Lung (tissue), 12 donors: ENCODE data around the gene CRACR2B. TPM values are rescaled to one million over a fixed set of nuclear protein-coding genes. Genes with fewer than 3 reads are reported as not detected.

ENCODE experiments used
- ATAC-seq: fragments of 200-7000 bp; cut with Tn5 transposase; one replicate; pipeline ENCODE4 v1.9.1; 2020; ENCODE audit warnings: moderate number of reproducible peaks; ENCODE audit not compliant: insufficient read depth, low FRiP score
- DNase-seq, 3 donors: peaks; one replicate each; pipeline ENCODE4 v3.0.0-alpha.2; 2013 to 2017
- H3K27ac ChIP-seq, 2 donors: one replicate each; pipeline ENCODE4 v1.5.1; 2013; ENCODE audit warnings: mild to moderate bottlenecking in 2 of 2, moderate library complexity in 2 of 2, control low read depth in 1 of 2, inconsistent platforms in 1 of 2, low read depth in 1 of 2, low read length in 1 of 2
- H3K27me3 ChIP-seq, 3 donors: one replicate each; pipeline ENCODE4 v1.5.1; 2013; ENCODE audit warnings: low read length in 2 of 3; ENCODE audit not compliant: control insufficient read depth in 3 of 3, insufficient read depth in 3 of 3
- H3K36me3 ChIP-seq, 4 donors: one replicate each; pipeline ENCODE4 v1.5.1; 2013; ENCODE audit warnings: low read length in 4 of 4, mild to moderate bottlenecking in 1 of 4, moderate library complexity in 1 of 4; ENCODE audit not compliant: control insufficient read depth in 4 of 4, insufficient read depth in 4 of 4
- H3K4me1 ChIP-seq, 5 donors: one replicate each; pipeline ENCODE4 v1.5.1; 2013; ENCODE audit warnings: low read length in 5 of 5, mild to moderate bottlenecking in 2 of 5, moderate library complexity in 1 of 5; ENCODE audit not compliant: control insufficient read depth in 5 of 5, insufficient read depth in 5 of 5
- H3K4me3 ChIP-seq: one replicate; pipeline ENCODE4 v1.5.1; 2013; ENCODE audit warnings: mild to moderate bottlenecking, control low read depth, moderate library complexity
- H3K9ac ChIP-seq, 2 donors: one replicate each; pipeline ENCODE4 v1.5.1; 2013; ENCODE audit warnings: low read length in 2 of 2, control low read depth in 1 of 2; ENCODE audit not compliant: insufficient read depth in 1 of 2
- H3K9me3 ChIP-seq, 4 donors: one replicate each; pipeline ENCODE4 v1.5.1; 2013; ENCODE audit warnings: low read length in 3 of 4, mild to moderate bottlenecking in 1 of 4, moderate library complexity in 1 of 4; ENCODE audit not compliant: control insufficient read depth in 4 of 4, insufficient read depth in 3 of 4
- WGBS, 2 donors: extraction: QIAGEN DNeasy Blood & Tissue Kit; methylation state at CpG; one replicate each; pipeline ENCODE4 v1.1.7; 2013; 5-methylcytosine and 5-hydroxymethylcytosine counted together
- polyA plus RNA-seq, 2 donors: library from polyadenylated mRNA; stranded (reverse); fragments of 200-250 nt; gene quantifications; one replicate each; pipeline ENCODE4 v1.2.1, GENCODE V29; 2013
- total RNA-seq, 2 donors: library from RNA; depleted of rRNA in 1 of 2; stranded (reverse); fragments of >200 nt in 1 of 2; gene quantifications; one replicate each; pipeline ENCODE4 v1.2.1, GENCODE V29; 2014 to 2021
- TF ChIP-seq, protein P1 (sequence below): IDR thresholded peaks from 2 replicates; pipeline ENCODE4 v1.5.1; 2012; ENCODE audit warnings: mild to moderate bottlenecking; ENCODE audit errors: control extremely low read depth, extremely low read depth
- donor health status: control.
- donor health status: control.
- donor health status: Bipolar disorder and iron deficiency.
- donor health status: healthy.
- donor health status: DM: yes; HTN: yes; CAD: no.

Gene CRACR2B
- total and polyA plus RNA-seq, 4 donors = 17.9 to 45.1 (median 31.7) TPM

GRCh38 chr11:829176-829846, 1.6 kb downstream of the CRACR2B start:
- WGBS, 2 donors = 5 to 9% methylated on average over 40 of the region's 40 CpGs
- peaks cover 0 to 73% (median 35%) of the 10 kb centered on the region in 5 donors for H3K4me1 ChIP-seq

GRCh38 chr11:829847-830294, 2.2 kb downstream of the CRACR2B start:
- TF ChIP-seq, protein P1, sequence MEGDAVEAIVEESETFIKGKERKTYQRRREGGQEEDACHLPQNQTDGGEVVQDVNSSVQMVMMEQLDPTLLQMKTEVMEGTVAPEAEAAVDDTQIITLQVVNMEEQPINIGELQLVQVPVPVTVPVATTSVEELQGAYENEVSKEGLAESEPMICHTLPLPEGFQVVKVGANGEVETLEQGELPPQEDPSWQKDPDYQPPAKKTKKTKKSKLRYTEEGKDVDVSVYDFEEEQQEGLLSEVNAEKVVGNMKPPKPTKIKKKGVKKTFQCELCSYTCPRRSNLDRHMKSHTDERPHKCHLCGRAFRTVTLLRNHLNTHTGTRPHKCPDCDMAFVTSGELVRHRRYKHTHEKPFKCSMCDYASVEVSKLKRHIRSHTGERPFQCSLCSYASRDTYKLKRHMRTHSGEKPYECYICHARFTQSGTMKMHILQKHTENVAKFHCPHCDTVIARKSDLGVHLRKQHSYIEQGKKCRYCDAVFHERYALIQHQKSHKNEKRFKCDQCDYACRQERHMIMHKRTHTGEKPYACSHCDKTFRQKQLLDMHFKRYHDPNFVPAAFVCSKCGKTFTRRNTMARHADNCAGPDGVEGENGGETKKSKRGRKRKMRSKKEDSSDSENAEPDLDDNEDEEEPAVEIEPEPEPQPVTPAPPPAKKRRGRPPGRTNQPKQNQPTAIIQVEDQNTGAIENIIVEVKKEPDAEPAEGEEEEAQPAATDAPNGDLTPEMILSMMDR = no peak

More at GRCh38 chr11:829176-829846, 1.6 kb downstream of the CRACR2B start:
- DNase-seq = peak in 2 of 3 donors; percentile 44 to 50
- H3K4me3 ChIP-seq = no peak overlapping the region
- H3K27me3 ChIP-seq = peaks cover 0 to 24% (median 19%) of the 10 kb centered on the region in 3 donors
- H3K9me3 ChIP-seq = peaks cover 0 to 3% (median 0%) of the 10 kb centered on the region in 4 donors
- H3K36me3 ChIP-seq = peaks cover 0 to 10% (median 1%) of the 10 kb centered on the region in 4 donors
- no peak overlapping the region for H3K9ac ChIP-seq
- ATAC-seq = no peak
- TF ChIP-seq, protein P1 = no peak
- H3K27ac ChIP-seq = peak overlapping the region; percentile 75 to 77

GRCh38 chr11:830295-831117, 2.8 kb downstream of the CRACR2B start:
- Histone ChIP-seq H3K4me1 (peaks cover 0 to 76% (median 33%) of the 10 kb centered on the region in 5 donors), H3K27me3 (peaks cover 0 to 24% (median 19%) of the 10 kb centered on the region in 3 donors), H3K4me3 (no peak overlapping the region), H3K27ac (peak overlapping the region in 1 of 2 donors; percentile 77), H3K36me3 (no peaks in the 10 kb centered on the region), H3K9ac (no peak overlapping the region), H3K9me3 (no peaks in the 10 kb centered on the region)
- TF ChIP-seq, protein P1 = no peak
- peak; percentile 49 for ATAC-seq
- WGBS, 2 donors = 12 to 19% methylated on average over 63 to 78 of the region's 78 CpGs
- DNase-seq = peak; percentile 61 to 69 (median 64)

More at GRCh38 chr11:829847-830294, 2.2 kb downstream of the CRACR2B start:
- ATAC-seq = no peak
- Histone ChIP-seq H3K4me3 (no peak overlapping the region), H3K9me3 (no peaks in the 10 kb centered on the region), H3K9ac (no peak overlapping the region), H3K4me1 (peaks cover 0 to 76% (median 38%) of the 10 kb centered on the region in 5 donors), H3K36me3 (peaks cover 0 to 4% (median 1%) of the 10 kb centered on the region in 4 donors), H3K27me3 (peaks cover 0 to 24% (median 19%) of the 10 kb centered on the region in 3 donors), H3K27ac (peak overlapping the region in 1 of 2 donors; percentile 77)
- no peak for DNase-seq
- WGBS, 2 donors = 1 to 5% methylated on average over 33 to 39 of the region's 39 CpGs
